Measurements from ENCODE around the gene ACACB.

The ACACB gene

GRCh38 chr12:109259545-109259895, 143.1 kb downstream of the ACACB start:
- TF ChIP-seq CTCF (IDR thresholded peaks at IDR 0.05), result no peak

GRCh38 chr12:109261087-109261486, 144.7 kb downstream of the ACACB start:
- TF ChIP-seq CTCF (IDR thresholded peaks at IDR 0.05), result no peak

GRCh38 chr12:109261939-109262338, 145.6 kb downstream of the ACACB start:
- TF ChIP-seq CTCF (IDR thresholded peaks at IDR 0.05), result no peak

DNA sequence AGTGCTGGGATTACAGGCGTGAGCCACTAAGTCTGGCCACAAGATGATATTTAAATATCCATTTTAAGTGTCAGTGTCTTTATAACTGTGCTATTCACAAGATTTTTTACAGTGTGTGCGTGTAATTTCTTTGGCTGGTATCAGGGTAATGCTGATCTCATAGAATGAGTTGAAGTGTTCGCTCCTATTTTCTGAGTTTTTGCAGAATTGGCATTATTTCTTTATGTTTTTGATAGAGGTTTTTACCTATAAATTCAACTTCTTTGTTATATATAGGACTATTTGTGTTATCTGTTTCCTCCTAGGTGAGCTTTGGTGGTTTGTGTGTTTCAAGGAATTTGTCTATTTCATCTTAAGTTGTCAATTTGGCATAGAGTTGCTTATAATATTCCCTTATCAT, 147.1 kb downstream of the ACACB start:
- no peak for TF ChIP-seq CTCF (IDR thresholded peaks at IDR 0.05)

- TF ChIP-seq CTCF (IDR thresholded peaks at IDR 0.05), result peak; percentile 98
Measured at GRCh38 chr12:109264095-109264942, 147.9 kb downstream of the ACACB start.

GRCh38 chr12:109264943-109265650, 148.7 kb downstream of the ACACB start:
- no peak for TF ChIP-seq CTCF (IDR thresholded peaks at IDR 0.05)

DNA sequence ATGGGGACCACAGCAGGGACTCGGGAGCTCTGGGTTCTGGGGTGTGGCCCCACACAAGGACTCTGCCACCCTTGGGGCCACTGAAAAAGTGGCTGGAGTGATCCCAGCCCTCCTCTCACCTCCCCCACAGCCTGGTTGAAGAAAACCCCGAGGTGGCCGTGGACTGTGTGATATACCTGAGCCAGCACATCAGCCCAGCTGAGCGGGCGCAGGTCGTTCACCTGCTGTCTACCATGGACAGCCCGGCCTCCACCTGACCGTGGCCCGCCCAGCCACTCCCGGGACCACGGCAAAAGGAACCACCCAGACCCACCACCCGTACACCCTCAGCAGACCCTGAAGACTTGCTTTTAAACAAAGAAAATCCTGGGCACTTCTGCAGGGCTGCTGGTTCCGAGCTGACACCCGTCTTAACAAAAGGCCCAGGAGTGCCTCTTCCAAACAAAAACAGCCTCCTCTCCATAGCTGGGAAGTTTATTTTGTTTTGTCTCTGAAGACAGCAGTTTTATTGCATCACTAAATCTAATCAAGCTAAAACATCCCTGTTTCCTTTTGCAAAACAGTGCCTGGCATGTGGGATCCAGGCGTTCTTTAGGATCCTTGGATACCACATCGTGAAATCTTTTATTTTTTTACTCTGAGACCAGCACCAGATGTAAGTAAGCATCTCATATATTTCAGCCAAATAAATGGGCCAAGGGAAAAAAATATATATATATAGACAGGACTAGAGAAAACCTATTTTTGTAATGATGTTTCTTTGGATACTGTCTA, 149.9 kb downstream of the ACACB start:
- no peak for TF ChIP-seq CTCF (IDR thresholded peaks at IDR 0.05)
